Endothelial cell of umbilical vein (primary cell): ENCODE results near the gene ZKSCAN3.
"Not testable (repeated sequence)": the region's sequence is repeated elsewhere in the genome, so short reads cannot be mapped to it uniquely, and the experiment has no call there.

Source experiments
- CTCF ChIP-seq, 2 donors: IDR thresholded peaks; 1 replicate in 1 of 2; 2 replicates in 1 of 2; pipeline ENCODE4 v1.5.1; 2011; ENCODE audit warnings: low read length in 2 of 2, mild to moderate bottlenecking in 2 of 2, moderate library complexity in 2 of 2, control low read depth in 1 of 2, inconsistent platforms in 1 of 2, low read depth in 1 of 2; ENCODE audit not compliant: insufficient read depth in 1 of 2; ENCODE audit errors: extremely low read depth in 1 of 2
- EZH2 ChIP-seq: IDR thresholded peaks from 2 replicates; pipeline ENCODE4 v1.6.1; 2012; ENCODE audit warnings: borderline replicate concordance, low read depth, mild to moderate bottlenecking, moderate library complexity, low read length, inconsistent platforms; ENCODE audit not compliant: severe bottlenecking
- FOS ChIP-seq: IDR thresholded peaks from 2 replicates; pipeline ENCODE4 v1.6.1; 2011; ENCODE audit warnings: mild to moderate bottlenecking, low read length, moderate library complexity, borderline replicate concordance; ENCODE audit not compliant: insufficient read depth
- GATA2 ChIP-seq: IDR thresholded peaks from 2 replicates; pipeline ENCODE4 v1.7.0; 2011; ENCODE audit warnings: low read depth, mild to moderate bottlenecking, moderate library complexity, mixed read lengths, low read length; ENCODE audit not compliant: insufficient read length, insufficient read depth
- JUN ChIP-seq: IDR thresholded peaks from 2 replicates; pipeline ENCODE4 v1.6.1; 2011; ENCODE audit warnings: borderline replicate concordance, low read depth; ENCODE audit not compliant: insufficient read length, insufficient read depth
- MYC ChIP-seq: IDR thresholded peaks from one replicate; pipeline ENCODE4 v1.6.1; 2011; ENCODE audit warnings: mild to moderate bottlenecking, low read depth, low read length
- POLR2A ChIP-seq: IDR thresholded peaks from 2 replicates; pipeline ENCODE4 v1.6.1; 2012; ENCODE audit warnings: low read depth, mild to moderate bottlenecking, control low read depth, low read length
- POLR2AphosphoS5 ChIP-seq: IDR thresholded peaks from 2 replicates; pipeline ENCODE4 v1.6.1; 2012; ENCODE audit warnings: low read depth, mild to moderate bottlenecking, control low read depth, low read length, moderate library complexity; ENCODE audit not compliant: insufficient read depth
- TF ChIP-seq, protein P1 (sequence below): IDR thresholded peaks from 2 replicates; pipeline ENCODE4 v1.6.1; 2011; ENCODE audit not compliant: insufficient read depth, insufficient read length

- TF ChIP-seq, protein P1, sequence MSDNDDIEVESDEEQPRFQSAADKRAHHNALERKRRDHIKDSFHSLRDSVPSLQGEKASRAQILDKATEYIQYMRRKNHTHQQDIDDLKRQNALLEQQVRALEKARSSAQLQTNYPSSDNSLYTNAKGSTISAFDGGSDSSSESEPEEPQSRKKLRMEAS, result not testable (repeated sequence)
- not testable (repeated sequence) for TF ChIP-seq POLR2A; CTCF (IDR thresholded peaks at IDR 0.05; ENCODE audit: extremely low read depth in 1 of 2, insufficient read depth in 1 of 2, low read depth in 1 of 2, low read length in 2 of 2); MYC; POLR2AphosphoS5; JUN; EZH2; GATA2; FOS
Observed at GRCh38 chr6:28359562-28359961, 9.8 kb downstream of the ZKSCAN3 start.
